DMS114 treated with DMSO at 0.1 percent for 48 hours (cell line): ENCODE data around the gene CXCL6.

Experiments
- DNase-seq: peaks from one replicate; lab custom pipeline; 2025; ENCODE audit not compliant: unreplicated experiment; lab: John Stamatoyannopoulos, UW

CXCL6 gene

GRCh38 chr4:73836373-73837279, at the start of gene CXCL6:
Gene CXCL6 (plus strand): TSS chr4:73836678. CDS start chr4:73836751, 73 bp downstream.
- DNase-seq: no peak

GRCh38 chr4:73788411-73788810, 48.1 kb upstream of the CXCL6 start:
- no peak for DNase-seq

GRCh38 chr4:73798842-73799241, 37.6 kb upstream of the CXCL6 start:
- DNase-seq: no peak

- DNase-seq: no peak
Measured at GRCh38 chr4:73800206-73800605, 36.3 kb upstream of the CXCL6 start.

GRCh38 chr4:73801692-73802091, 34.8 kb upstream of the CXCL6 start:
- DNase-seq: no peak

GRCh38 chr4:73803213-73803612, 33.3 kb upstream of the CXCL6 start:
- DNase-seq: no peak

GRCh38 chr4:73810191-73810590, 26.3 kb upstream of the CXCL6 start:
- DNase-seq: no peak

- no peak for DNase-seq
Measured at GRCh38 chr4:73811841-73812240, 24.6 kb upstream of the CXCL6 start.

- no peak for DNase-seq
Measured at GRCh38 chr4:73814679-73815078, 21.8 kb upstream of the CXCL6 start.

- no peak for DNase-seq
Measured at GRCh38 chr4:73815145-73815544, 21.3 kb upstream of the CXCL6 start.

- no peak for DNase-seq
Measured at GRCh38 chr4:73816814-73817213, 19.7 kb upstream of the CXCL6 start.

GRCh38 chr4:73817341-73817740, 19.1 kb upstream of the CXCL6 start:
- DNase-seq: no peak

- DNase-seq: no peak
Measured at GRCh38 chr4:73821325-73821724, 15.2 kb upstream of the CXCL6 start.

GRCh38 chr4:73822389-73822788, 14.1 kb upstream of the CXCL6 start:
- DNase-seq: no peak

GRCh38 chr4:73822812-73823504, 13.5 kb upstream of the CXCL6 start:
- DNase-seq: no peak

GRCh38 chr4:73823760-73824159, 12.7 kb upstream of the CXCL6 start:
- no peak for DNase-seq

GRCh38 chr4:73828956-73829355, 7.5 kb upstream of the CXCL6 start:
- no peak for DNase-seq

GRCh38 chr4:73831569-73831968, 4.9 kb upstream of the CXCL6 start:
- no peak for DNase-seq

- no peak for DNase-seq
Measured at GRCh38 chr4:73832651-73833237, 3.7 kb upstream of the CXCL6 start.

- no peak for DNase-seq
Measured at GRCh38 chr4:73839071-73839470, 2.6 kb downstream of the CXCL6 start.

GRCh38 chr4:73839715-73840114, 3.2 kb downstream of the CXCL6 start:
- DNase-seq: no peak
